ENCODE results near the gene NCAPG2.

DNA sequence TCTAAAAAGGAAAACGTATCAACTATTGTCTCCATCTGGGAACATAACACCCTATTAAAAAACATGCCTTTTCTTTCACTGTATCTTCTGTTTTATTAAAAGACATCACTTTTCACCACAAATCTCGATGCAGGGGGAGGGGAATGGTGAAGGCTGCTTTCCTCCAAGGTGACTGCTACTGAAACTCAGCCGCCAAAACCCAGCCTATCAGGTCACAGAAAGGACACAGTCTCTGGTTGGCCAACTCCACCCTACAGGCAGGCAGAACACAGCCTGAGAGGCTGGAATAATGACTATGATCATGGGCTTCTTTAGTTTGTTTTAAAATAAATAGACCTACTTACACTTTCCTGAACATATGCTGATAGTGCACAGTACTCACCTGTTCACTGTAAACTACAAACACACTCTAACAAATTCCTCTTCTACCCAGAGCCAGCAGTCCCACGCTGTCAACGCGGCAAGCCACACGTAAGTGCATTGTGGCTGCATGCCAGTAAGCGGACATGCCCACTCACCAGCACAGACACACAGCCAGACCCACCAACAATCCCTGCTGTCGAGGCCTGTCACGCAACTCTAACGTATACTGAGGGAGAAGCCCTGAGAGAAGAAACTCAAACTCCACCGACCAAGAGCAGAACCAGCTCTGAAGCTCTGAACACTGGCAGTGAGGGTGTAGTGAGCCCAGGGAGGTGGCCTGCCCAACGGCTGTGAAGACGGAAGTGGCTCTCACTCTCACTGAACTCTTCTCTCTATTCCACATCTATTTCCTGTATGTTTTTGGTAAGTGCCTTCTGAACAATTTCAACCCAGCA, 41.8 kb downstream of the NCAPG2 start:
- TF ChIP-seq EP300 (IDR thresholded peaks at IDR 0.05) (no peak), POLR2A (IDR thresholded peaks at IDR 0.05; ENCODE audit: low read depth) (no peak), POLR2AphosphoS5 (IDR thresholded peaks at IDR 0.05) (no peak)
- TF ChIP-seq, protein P1, sequence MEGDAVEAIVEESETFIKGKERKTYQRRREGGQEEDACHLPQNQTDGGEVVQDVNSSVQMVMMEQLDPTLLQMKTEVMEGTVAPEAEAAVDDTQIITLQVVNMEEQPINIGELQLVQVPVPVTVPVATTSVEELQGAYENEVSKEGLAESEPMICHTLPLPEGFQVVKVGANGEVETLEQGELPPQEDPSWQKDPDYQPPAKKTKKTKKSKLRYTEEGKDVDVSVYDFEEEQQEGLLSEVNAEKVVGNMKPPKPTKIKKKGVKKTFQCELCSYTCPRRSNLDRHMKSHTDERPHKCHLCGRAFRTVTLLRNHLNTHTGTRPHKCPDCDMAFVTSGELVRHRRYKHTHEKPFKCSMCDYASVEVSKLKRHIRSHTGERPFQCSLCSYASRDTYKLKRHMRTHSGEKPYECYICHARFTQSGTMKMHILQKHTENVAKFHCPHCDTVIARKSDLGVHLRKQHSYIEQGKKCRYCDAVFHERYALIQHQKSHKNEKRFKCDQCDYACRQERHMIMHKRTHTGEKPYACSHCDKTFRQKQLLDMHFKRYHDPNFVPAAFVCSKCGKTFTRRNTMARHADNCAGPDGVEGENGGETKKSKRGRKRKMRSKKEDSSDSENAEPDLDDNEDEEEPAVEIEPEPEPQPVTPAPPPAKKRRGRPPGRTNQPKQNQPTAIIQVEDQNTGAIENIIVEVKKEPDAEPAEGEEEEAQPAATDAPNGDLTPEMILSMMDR (IDR thresholded peaks at IDR 0.05) = no peak
